ENCODE measurements around the gene RTRAF. TPM values are rescaled to one million over a fixed set of nuclear protein-coding genes. Genes with fewer than 3 reads are reported as not detected.

The RTRAF gene
- total RNA-seq, 1 experiment from 2014 or later, result 350 TPM

- Histone ChIP-seq H3K79me1 (ENCODE audit: insufficient read depth, low read depth, low read length, poor library complexity, severe bottlenecking) (no peaks in the 10 kb centered on the region), H2AFZ (ENCODE audit: low read length) (no peak overlapping the region)
Measured at GRCh38 chr14:51954657-51955056, 34.7 kb upstream of the RTRAF start.

More at GRCh38 chr14:51954657-51955056, 34.7 kb upstream of the RTRAF start:
- Histone ChIP-seq H3K79me2 (ENCODE audit: insufficient read depth, low read length) (no peaks in the 10 kb centered on the region), H4K20me1 (ENCODE audit: control insufficient read depth, insufficient read depth, insufficient read length) (no peaks in the 10 kb centered on the region), H3K4me1 (ENCODE audit: insufficient read depth, low read length) (no peaks in the 10 kb centered on the region), H3K9me3 (ENCODE audit: control insufficient read depth, low read depth, low read length) (peaks cover 4% of the 10 kb centered on the region), H2BK120ac (ENCODE audit: low read depth, low read length, poor library complexity, severe bottlenecking) (no peak overlapping the region), H2BK20ac (ENCODE audit: low read depth, low read length, poor library complexity, severe bottlenecking) (no peak overlapping the region), H2AK5ac (ENCODE audit: insufficient read length, low read length) (no peak overlapping the region), H3K27me3 (ENCODE audit: insufficient read depth, low read length) (no peaks in the 10 kb centered on the region), H2BK5ac (ENCODE audit: insufficient read length, low read length) (no peak overlapping the region), H3K4me2 (ENCODE audit: insufficient read depth, insufficient read length, low read length) (no peak overlapping the region), H3T11ph (ENCODE audit: low read length) (no peak overlapping the region), H3K9ac (ENCODE audit: extremely low read depth, insufficient read length, low read length) (no peak overlapping the region), H3K23me2 (ENCODE audit: insufficient read length, low read depth, low read length, poor library complexity, severe bottlenecking) (no peaks in the 10 kb centered on the region), H3K56ac (ENCODE audit: insufficient read length, low read depth, low read length) (no peak overlapping the region), H2BK12ac (ENCODE audit: insufficient read length, low read depth, low read length) (no peak overlapping the region), H3K14ac (ENCODE audit: insufficient read depth, low read length) (no peak overlapping the region), H4K91ac (ENCODE audit: insufficient read length, low read depth, low read length) (no peak overlapping the region), H4K5ac (ENCODE audit: insufficient read length, low read depth, low read length) (no peak overlapping the region), H4K8ac (replicated peaks; ENCODE audit: insufficient read length, low read depth, low read length) (no peak overlapping the region), H3K4ac (ENCODE audit: low read depth, low read length) (no peak overlapping the region), H3K23ac (ENCODE audit: insufficient read length, low read depth, low read length) (no peak overlapping the region), H3K18ac (ENCODE audit: insufficient read length, low read depth, low read length) (no peak overlapping the region), H3K27ac (ENCODE audit: insufficient read length, low read depth, low read length) (no peak overlapping the region), H2BK15ac (ENCODE audit: low read depth, low read length) (no peak overlapping the region)
- TF ChIP-seq, protein P1, sequence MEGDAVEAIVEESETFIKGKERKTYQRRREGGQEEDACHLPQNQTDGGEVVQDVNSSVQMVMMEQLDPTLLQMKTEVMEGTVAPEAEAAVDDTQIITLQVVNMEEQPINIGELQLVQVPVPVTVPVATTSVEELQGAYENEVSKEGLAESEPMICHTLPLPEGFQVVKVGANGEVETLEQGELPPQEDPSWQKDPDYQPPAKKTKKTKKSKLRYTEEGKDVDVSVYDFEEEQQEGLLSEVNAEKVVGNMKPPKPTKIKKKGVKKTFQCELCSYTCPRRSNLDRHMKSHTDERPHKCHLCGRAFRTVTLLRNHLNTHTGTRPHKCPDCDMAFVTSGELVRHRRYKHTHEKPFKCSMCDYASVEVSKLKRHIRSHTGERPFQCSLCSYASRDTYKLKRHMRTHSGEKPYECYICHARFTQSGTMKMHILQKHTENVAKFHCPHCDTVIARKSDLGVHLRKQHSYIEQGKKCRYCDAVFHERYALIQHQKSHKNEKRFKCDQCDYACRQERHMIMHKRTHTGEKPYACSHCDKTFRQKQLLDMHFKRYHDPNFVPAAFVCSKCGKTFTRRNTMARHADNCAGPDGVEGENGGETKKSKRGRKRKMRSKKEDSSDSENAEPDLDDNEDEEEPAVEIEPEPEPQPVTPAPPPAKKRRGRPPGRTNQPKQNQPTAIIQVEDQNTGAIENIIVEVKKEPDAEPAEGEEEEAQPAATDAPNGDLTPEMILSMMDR (conservative IDR thresholded peaks at IDR 0.05), result peak; percentile 29; the same call in 1 of the 3 replicates
- Mint-ChIP-seq H3K4me1 (no peaks in the 10 kb centered on the region), H3K4me3 (no peak overlapping the region), H3K27me3 (ENCODE audit: low read depth) (no peaks in the 10 kb centered on the region; the same call in 1 of the 2 replicates), H3K9me3 (peaks cover 16 to 21% of the 10 kb centered on the region in 2 experiments), H3K36me3 (ENCODE audit: insufficient read depth in 1 of 3, low read depth in 3 of 3) (peaks cover 14 to 26% (median 17%) of the 10 kb centered on the region in 3 experiments), H3K27ac (no peak overlapping the region)
- WGBS (ENCODE audit: extremely low coverage, insufficient read length, low lambda C conversion rate), result no CpG with 5 or more reads among the region's 3 CpGs
- DNase-seq, result no peak
